PFSK-1 (cell line): ENCODE measurements around the gene UBA1.
A peak's percentile ranks its signal among the peaks of the same experiment; 100 is the strongest.

ENCODE experiments used
- FOXP2 ChIP-seq: optimal IDR thresholded peaks from 2 replicates; pipeline ENCODE3; 2011; ENCODE audit warnings: borderline replicate concordance, control low read depth, inconsistent platforms; ENCODE audit not compliant: insufficient read depth; ENCODE audit errors: extremely low read length, extremely low read depth
- POLR2AphosphoS5 ChIP-seq: IDR thresholded peaks from 2 replicates; pipeline ENCODE4 v1.6.1; 2012; ENCODE audit warnings: low read depth, mild to moderate bottlenecking, control low read depth, low read length, moderate library complexity
- REST ChIP-seq, 2 experiments: IDR thresholded peaks; 2 replicates each; pipeline versions ENCODE4 v1.6.1 to v1.8.0; 2011 to 2012; ENCODE audit warnings: low read depth in 2 of 2, low read length in 2 of 2, control low read depth in 1 of 2, inconsistent platforms in 1 of 2, mild to moderate bottlenecking in 1 of 2, moderate library complexity in 1 of 2; ENCODE audit not compliant: insufficient read depth in 1 of 2
- SIN3A ChIP-seq: IDR thresholded peaks from 2 replicates; pipeline ENCODE4 v1.6.1; 2012; ENCODE audit warnings: mild to moderate bottlenecking, low read length, moderate library complexity, borderline replicate concordance; ENCODE audit not compliant: insufficient read depth
- TAF1 ChIP-seq: IDR thresholded peaks from 2 replicates; pipeline ENCODE4 v1.6.1; 2012; ENCODE audit warnings: low read length, control low read depth, borderline replicate concordance; ENCODE audit not compliant: insufficient read depth

UBA1 gene

GRCh38 chrX:47187106-47187677 is 6.4 kb upstream of the UBA1 start:
- TF ChIP-seq TAF1: no peak

GRCh38 chrX:47189906-47190305 is 3.7 kb upstream of the UBA1 start:
- TF ChIP-seq FOXP2 (no peak), SIN3A (no peak), REST (IDR thresholded peaks at IDR 0.05; ENCODE audit: insufficient read depth in 1 of 2, low read depth in 2 of 2, low read length in 2 of 2) (no peak), POLR2AphosphoS5 (no peak), TAF1 (no peak)

GRCh38 chrX:47190445-47191269 is 3.0 kb upstream of the UBA1 start:
- TF ChIP-seq SIN3A (0 out of 2 replicates have a peak, but pooled peaks have one; percentile 36), TAF1 (peak; percentile 93), REST (IDR thresholded peaks at IDR 0.05; ENCODE audit: insufficient read depth in 1 of 2, low read depth in 2 of 2, low read length in 2 of 2) (0 out of 4 replicates have a peak, but pooled peaks of 1 of the 2 experiments have one; percentile 38), FOXP2 (no peak), POLR2AphosphoS5 (peak; percentile 92)

- no peak for TF ChIP-seq TAF1
- TF ChIP-seq REST (IDR thresholded peaks at IDR 0.05; ENCODE audit: insufficient read depth in 1 of 2, low read depth in 2 of 2, low read length in 2 of 2): no peak
- TF ChIP-seq POLR2AphosphoS5: no peak
- TF ChIP-seq SIN3A: no peak
- no peak for TF ChIP-seq FOXP2
Measured at GRCh38 chrX:47191331-47191730, 2.3 kb upstream of the UBA1 start.

GRCh38 chrX:47191806-47192401 is 1.7 kb upstream of the UBA1 start:
- no peak for TF ChIP-seq FOXP2
